HG03442 (cell line): Measurements from ENCODE around the gene PSPH.

Experiments
- ATAC-seq: cut with Tn5 transposase; IDR thresholded peaks from one replicate; pipeline ENCODE4 v1.9.1; 2021; ENCODE audit warnings: mild to moderate bottlenecking, moderate library complexity; ENCODE audit not compliant: unreplicated experiment

The PSPH gene

DNA sequence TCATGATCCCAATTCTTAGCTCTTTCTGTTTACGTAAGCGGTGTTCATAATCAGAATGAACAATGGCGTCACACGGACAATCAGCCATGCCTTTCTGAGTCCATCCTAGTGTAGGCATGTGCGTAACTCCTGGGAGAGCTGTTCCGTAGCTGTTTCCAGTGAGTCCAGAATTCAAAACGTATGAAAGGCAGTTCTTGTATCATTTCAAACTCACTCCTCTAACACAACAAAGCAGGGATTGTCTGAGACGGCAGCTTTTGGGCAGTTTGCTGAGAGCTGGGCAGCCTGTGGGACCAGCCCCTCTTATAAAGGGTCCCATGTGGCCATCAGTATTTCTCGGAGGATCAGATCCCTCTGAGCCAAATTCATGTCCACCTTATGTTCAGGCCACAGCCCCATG, 43.4 kb downstream of the PSPH start:
- no peak for ATAC-seq

GRCh38 chr7:56007167-56007652, 44.0 kb downstream of the PSPH start:
- ATAC-seq, result no peak

DNA sequence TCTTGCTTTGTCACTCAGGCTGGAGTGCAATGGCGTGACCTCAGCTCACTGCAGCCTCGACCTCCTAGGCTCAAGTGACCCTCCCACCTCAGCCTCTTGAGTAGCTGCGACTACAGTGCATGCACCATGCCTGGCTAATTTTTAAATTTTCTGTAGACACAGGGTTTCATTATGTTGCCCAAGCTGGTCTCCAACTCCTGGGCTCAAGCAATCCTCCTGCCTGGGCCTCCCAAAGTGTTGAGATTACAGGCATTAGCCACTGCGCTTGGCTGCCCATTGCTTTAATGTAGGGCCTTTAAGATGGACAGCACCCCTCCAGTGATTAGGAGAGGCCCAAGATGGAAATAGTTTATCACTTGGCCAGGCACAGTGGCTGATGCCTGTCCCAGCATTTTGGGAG, 47.5 kb downstream of the PSPH start:
- ATAC-seq, result no peak

DNA sequence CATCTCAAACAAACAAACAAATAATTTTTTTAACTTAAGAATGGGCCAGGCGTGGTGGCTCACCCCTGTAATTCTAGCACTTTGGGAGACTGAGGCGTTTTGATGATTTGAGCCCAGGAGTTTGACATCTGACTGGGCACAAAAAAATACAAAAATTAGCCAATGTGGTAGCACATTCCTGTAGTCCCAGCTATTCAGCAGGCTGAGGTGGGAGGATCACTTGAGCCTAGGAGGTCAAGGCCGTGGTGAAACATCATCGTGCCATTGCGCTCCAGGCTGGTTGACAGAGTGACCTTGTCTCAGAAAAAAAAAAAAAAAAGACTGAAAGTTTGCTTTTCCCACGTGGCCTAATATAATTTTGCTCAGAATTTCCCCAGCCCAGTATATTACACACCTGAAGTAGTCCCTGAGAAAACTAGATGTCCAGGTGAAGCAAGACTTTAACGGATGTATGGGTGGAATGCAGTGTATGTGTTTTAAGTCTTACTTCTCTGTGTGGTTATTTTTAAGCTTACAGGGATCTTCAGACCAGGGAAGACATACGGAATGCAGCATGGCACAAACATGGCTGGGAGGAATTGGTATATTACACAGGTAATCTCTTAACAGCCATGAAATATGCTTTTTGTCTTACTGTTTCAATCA, 54.3 kb downstream of the PSPH start:
- no peak for ATAC-seq

- ATAC-seq, result no peak
These were observed 58.9 kb downstream of the PSPH start for GRCh38 chr7:55992346-55992745.

GRCh38 chr7:55983537-55983936, 67.7 kb downstream of the PSPH start:
- no peak for ATAC-seq

DNA sequence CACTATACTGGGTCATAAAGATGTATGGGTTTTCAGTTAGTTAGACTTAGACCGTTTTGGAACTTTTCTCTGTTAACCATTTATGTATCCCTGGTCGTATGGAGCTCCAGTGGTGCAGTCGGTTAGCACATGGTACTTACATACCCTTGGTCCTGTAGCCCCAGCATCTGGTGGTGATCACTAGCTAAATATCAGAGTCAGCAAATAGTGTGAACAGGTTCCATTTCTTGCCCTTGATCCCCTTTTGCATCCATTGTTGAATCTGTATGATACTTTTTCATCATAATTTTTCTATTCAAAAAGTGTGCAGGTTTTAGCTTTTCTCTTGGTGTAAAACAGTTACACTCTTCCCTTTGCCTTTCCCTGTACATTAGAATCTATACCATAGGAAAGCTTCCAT, 71.0 kb downstream of the PSPH start:
- no peak for ATAC-seq

DNA sequence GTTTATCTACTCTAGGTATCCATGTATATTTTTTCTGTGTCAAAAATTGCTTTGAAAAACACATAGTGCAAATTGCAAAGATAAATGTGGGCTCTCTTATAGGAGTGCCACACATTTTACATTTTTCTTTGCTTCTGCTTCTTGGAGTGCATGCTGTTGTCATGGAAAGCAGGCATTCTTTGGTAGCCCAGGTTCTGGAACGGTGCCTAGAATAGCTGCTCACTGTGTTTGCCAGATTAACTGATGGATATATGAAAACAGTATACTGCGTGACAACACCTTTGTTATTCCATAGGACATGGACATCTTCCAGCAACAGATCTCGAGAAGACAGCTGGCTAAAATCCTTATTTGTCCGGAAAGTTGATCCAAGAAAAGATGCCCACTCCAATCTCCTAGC, 73.4 kb downstream of the PSPH start:
- ATAC-seq, result no peak

DNA sequence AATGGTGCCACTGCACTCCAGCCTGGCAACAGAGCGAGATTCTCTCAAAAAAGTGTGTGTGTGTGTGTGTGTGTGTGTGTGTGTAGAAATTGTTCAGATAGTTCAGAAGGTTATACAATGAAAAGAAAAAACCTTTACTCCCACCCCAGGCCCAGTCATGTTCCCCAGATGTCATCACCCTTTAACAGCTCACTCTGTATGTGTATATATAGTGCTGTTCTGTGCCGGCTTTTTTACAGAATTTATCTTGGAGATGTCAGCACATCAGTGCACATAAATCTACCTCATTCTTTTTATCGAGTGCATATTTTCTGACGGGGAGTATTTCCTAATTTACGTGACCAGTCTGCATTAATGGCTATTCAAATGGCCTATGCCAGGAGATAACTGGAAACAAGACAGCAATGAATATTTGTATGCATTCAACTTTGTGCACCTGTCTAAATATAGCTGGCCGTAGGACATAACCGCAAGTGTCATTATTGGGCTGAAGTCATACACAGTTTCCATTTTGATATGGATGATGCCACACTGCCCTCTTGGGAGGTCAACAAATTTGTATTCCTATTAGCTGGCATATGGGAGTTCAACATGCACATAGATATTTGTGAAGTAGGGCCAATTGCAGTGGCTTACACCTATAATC, 75.1 kb downstream of the PSPH start:
- ATAC-seq, result no peak

GRCh38 chr7:55973747-55974250, 77.4 kb downstream of the PSPH start:
- ATAC-seq, result no peak

DNA sequence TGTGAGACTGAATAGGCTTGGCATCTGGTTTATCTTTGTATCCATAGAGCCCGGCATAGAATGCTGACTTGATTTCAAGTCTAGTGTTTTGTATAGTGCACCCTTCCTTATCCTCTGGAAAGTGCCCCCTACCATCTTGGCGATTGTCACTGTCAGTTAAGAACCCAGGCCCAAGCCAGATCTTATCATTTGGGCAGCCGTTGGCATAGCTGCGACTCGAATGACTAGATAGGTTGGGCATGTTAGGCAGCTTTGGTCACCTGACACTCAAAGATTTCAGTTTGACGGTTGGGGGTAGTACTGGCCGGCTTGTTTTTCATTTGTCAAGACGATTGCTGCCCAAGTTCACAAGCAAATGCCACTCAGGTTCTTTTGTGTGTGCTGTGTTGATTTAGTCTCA, 80.3 kb downstream of the PSPH start:
- no peak for ATAC-seq

DNA sequence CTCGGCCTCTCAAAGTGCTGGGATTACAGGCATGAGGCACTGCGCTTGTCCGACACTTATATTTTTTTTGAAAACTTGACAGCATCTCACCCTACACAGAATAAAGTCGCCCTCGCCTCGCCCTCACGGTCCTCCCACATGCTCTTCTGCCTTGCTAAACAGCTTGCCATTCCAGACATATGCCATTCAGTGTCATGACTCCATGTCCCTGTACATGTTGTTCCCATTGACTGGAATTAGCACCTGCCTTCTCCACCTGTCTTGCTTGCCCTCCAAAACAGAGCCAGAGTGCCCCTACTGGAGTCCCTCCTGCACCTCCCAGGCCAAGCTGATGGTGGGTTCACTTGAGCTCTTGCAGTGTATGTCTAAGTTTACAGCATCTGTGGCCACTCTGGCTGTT, 80.7 kb downstream of the PSPH start:
- no peak for ATAC-seq

GRCh38 chr7:55969391-55969790, 81.9 kb downstream of the PSPH start:
- no peak for ATAC-seq

DNA sequence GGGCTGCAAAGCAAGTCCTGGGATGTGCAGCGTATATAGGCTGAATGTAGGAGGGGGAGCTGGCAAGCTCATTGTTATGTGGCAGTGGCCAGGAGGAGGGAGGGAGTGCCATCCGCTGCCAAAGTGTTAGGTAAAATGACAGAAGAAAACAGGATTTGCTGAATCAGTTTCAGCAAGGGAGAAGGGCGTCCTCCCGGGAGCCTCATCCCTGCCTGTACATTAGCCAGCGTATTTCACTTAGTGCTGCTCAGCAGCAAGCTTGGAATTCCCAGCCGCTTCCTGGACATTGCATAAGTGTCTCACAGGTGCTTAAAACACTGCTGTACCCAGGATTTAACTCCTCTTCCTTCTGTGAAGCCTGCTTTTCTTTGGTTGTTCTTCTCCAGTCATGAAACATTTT, 84.4 kb downstream of the PSPH start:
- no peak for ATAC-seq

GRCh38 chr7:55965805-55966421, 85.3 kb downstream of the PSPH start:
- ATAC-seq, result no peak

DNA sequence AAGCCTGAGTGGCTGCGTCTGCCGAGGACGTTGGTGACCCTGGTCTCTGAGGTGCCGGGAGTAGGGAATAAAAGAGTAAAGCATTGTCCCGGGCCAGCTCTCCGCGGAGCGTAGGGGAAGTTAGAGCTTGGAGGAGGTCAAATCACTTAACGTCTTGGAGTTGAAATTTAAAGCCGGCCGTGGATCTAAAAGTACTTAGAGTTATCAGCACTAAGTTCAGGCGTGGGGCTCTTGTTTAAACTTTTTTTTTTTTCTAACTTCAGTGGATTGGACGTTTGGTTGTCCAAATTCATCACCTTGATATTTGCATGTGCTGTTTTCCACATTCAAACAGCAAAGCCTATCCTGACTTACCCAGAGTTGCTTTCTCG, 86.2 kb downstream of the PSPH start:
- ATAC-seq, result no peak

- ATAC-seq, result peak; percentile 77
These were observed 86.8 kb downstream of the PSPH start, which contains the start of gene NIPSNAP2 for GRCh38 chr7:55964261-55965099. TSS of gene NIPSNAP2 (plus strand) at chr7:55964585. CDS start at chr7:55964610, 25 bp downstream.

DNA sequence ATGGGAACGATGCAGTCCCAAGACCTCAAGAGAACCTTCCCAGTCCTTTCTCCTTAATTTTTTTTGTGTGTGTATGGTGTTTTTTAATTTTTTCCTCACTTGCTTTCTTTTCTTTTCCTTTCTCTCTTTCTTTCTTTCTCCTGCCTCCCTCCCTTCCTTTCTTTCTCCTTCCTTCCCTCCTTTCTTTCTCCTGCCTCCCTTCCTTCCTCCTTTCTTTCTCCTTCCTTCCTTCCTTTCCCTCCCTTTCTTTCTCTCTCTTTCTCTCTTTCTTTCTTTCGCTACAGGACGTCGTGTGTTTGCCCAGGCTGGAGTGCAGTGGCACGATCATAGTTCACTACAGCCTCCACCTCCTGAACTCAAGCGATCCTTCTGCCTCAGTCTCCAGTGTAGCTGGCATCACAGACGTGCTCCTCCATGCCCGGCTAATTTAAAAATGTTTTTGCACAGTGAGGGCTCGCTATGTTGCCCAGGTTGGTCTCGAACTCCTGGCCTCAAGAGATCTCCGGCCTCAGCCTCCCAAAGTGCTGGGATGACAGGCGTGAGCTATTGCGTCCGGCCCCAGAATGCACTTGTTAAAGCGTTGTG, 87.6 kb downstream of the PSPH start:
- no peak for ATAC-seq

DNA sequence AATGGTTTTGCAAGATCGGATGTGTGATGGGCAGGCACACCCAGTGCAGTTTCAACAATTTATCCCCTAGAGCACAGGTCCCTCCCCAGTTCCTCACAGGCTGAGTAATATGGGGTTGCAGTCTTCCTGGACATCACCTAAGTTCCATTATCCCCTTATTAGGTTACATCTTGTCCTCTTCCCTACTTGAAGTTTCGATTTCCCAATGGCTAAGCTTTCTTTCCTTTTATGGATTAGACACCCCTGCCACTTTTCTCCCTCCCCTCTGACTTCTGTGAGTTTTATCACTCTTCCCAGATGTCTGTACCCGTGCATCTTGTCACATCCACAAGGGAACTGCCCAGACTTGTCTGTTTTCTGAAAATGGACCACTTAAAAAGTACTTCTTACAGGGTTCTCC, 89.2 kb downstream of the PSPH start:
- no peak for ATAC-seq
